ENCODE results near the gene SEPTIN1. TPM values are rescaled to one million over a fixed set of nuclear protein-coding genes. Genes with fewer than 3 reads are reported as not detected.
"Not testable (repeated sequence)": the region's sequence is repeated elsewhere in the genome, so short reads cannot be mapped to it uniquely, and the experiment has no call there.

SEPTIN1 gene
- total and polyA plus RNA-seq, 2 experiments from 2014 or later: 0.21 to 3.9 TPM

- TF ChIP-seq ETS1 (IDR thresholded peaks at IDR 0.05) (no peak), NANOG (IDR thresholded peaks at IDR 0.05; ENCODE audit: borderline replicate concordance) (no peak), ZNF462 (CRISPR knock-in tag; IDR thresholded peaks at IDR 0.05) (no peak), CREB1 (CRISPR knock-in tag; IDR thresholded peaks at IDR 0.05; ENCODE audit: low read depth) (no peak), STAT1 (IDR thresholded peaks at IDR 0.05; ENCODE audit: unreplicated experiment) (no peak)
Observed at GRCh38 chr16:30346286-30346685, 36.1 kb downstream of the SEPTIN1 start (continued).

- H3K27me3 Mint-ChIP-seq (ENCODE audit: insufficient read depth, low read depth, poor library complexity): not testable (repeated sequence)
Observed at GRCh38 chr16:30343491-30343820, 38.9 kb downstream of the SEPTIN1 start.

More at GRCh38 chr16:30343491-30343820, 38.9 kb downstream of the SEPTIN1 start:
- not testable (repeated sequence) for H3F3A ChIP-seq (replicated peaks; ENCODE audit: low read depth); H3K36me3 Mint-ChIP-seq (ENCODE audit: low read depth); ATAC-seq; H3K27ac ChIP-seq (ENCODE audit: low read depth); H3K4me3 Mint-ChIP-seq; H3K4me1 Mint-ChIP-seq; H2AFZ ChIP-seq; H3K4me2 ChIP-seq; H3K27me3 ChIP-seq (ENCODE audit: insufficient read depth); H3K27ac Mint-ChIP-seq; H3K79me2 ChIP-seq (replicated peaks; ENCODE audit: insufficient read depth); H3K9me2 ChIP-seq (ENCODE audit: insufficient read depth); H3K36me3 ChIP-seq (ENCODE audit: insufficient read depth); H3K9me3 Mint-ChIP-seq; H3K4me1 ChIP-seq (ENCODE audit: insufficient read depth); DNase-seq (ENCODE audit: low spot score); H4K20me1 ChIP-seq (replicated peaks; ENCODE audit: insufficient read depth); H3K4me3 ChIP-seq
